LNCAP (cell line): ENCODE measurements around the gene CACNA1I.

Experiments
- TF ChIP-seq, protein P1 (sequence below): fragments of 450-650 bp; IDR thresholded peaks from 2 replicates; pipeline ENCODE4 v1.5.1; 2017; ENCODE audit warnings: mild to moderate bottlenecking

CACNA1I gene

DNA sequence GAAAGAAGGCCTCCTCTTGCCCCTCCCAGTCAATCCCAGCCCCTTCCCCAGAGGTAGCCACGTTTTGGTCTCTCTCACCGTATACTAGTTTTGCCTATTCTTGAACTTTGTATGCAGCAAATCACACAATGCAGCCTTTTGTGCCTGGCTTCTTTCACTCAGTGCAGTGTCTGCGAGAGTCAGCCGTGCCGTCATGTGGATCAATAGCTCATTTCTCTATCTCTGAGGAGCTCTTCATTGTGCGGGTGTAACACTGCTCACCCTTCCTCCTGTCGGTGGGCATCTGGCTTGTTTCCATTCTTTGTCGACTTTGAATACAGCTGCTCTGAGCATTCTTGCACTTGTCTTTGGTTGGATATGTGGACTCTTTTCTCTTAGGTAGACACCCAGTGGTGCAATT lies 146.5 kb downstream of the CACNA1I start:
- TF ChIP-seq, protein P1, sequence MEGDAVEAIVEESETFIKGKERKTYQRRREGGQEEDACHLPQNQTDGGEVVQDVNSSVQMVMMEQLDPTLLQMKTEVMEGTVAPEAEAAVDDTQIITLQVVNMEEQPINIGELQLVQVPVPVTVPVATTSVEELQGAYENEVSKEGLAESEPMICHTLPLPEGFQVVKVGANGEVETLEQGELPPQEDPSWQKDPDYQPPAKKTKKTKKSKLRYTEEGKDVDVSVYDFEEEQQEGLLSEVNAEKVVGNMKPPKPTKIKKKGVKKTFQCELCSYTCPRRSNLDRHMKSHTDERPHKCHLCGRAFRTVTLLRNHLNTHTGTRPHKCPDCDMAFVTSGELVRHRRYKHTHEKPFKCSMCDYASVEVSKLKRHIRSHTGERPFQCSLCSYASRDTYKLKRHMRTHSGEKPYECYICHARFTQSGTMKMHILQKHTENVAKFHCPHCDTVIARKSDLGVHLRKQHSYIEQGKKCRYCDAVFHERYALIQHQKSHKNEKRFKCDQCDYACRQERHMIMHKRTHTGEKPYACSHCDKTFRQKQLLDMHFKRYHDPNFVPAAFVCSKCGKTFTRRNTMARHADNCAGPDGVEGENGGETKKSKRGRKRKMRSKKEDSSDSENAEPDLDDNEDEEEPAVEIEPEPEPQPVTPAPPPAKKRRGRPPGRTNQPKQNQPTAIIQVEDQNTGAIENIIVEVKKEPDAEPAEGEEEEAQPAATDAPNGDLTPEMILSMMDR: no peak

DNA sequence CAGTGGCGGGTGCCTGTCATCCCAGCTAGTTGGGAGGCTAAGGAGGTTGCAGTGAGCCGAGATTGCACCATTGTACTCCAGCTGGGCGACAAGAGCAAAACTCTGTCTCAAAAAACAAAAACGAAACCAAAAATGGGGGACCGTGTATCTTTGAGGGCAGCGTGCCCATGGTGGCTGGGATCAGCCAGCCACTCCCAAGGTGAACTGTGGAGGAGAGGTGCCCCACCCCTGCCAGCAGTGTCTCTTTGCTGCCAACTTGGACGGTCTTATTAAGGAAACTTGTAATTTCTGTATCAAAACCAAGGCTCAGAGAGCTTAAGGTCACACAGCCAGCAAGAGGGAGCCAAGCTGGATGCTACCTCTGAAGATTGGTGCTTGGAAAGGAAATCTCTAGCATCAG lies 147.7 kb downstream of the CACNA1I start:
- TF ChIP-seq, protein P1: no peak

DNA sequence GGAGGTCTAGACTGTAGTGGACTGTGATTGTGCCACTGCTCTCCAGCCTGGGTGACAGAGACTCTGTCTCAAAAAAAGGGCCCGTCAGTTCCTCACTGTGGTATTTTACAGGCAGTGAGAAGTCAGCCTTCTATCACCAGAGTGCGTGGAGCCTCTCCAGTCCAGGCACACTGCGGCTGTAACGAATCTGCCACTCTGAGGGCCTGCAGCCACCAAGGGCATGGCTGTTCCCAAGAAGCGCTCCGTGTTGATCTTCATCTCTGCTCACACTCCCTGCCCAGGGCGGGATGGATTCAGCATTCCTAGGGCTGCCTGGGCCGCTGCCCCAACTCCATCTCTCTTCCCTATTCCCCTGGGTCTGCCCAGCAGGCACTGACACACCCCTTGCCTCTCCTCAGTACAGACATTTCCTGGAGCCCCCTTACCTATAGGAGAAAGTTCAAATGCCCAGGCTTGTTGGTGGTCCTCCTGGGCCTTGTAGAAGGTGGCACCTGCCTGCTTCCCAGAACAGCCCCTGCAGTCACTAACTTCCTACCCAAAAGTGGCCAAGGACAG lies 148.4 kb downstream of the CACNA1I start:
- TF ChIP-seq, protein P1: no peak

DNA sequence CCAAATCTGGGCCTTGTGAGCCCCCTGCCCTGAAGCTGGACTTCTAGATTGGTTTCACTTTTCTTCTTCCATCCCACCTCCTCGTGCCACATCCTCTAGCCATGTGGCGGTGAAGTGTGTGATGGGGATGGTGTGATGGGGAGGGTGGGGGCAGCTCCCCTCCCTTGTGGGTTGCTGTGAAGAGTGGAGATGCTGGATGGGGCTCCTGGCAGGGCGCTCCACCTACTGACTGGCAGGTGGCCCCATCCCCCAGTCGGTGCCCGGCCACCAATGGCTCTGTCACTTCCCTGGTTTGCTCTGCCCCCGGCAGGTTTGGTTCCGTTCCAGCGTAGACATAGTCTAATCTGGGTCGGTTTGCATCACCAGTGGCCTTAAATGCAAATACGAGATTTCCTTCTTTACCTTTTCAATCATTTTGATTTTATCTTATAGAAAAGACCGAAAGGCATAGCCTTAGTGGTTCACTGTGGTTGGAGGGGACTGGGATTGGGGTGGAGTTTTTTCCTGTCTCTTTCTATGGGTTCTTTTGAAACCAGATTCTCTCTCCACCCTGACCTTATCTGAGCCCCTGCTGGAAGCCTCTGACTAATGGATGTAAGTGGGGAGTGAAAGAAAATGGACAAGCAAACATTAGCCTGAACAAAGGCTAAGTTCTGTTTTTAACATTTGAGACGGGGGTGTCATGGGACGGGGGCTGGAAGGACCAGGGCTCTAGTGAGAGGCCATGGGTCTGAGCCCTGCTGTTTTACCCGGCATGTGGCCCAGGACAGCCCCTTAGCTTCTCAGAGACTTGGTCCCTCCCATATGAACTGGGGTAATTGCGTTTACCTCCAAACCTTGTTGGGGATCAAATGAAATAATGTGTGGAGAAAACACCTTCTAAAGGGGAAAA lies 149.3 kb downstream of the CACNA1I start:
- TF ChIP-seq, protein P1: no peak

DNA sequence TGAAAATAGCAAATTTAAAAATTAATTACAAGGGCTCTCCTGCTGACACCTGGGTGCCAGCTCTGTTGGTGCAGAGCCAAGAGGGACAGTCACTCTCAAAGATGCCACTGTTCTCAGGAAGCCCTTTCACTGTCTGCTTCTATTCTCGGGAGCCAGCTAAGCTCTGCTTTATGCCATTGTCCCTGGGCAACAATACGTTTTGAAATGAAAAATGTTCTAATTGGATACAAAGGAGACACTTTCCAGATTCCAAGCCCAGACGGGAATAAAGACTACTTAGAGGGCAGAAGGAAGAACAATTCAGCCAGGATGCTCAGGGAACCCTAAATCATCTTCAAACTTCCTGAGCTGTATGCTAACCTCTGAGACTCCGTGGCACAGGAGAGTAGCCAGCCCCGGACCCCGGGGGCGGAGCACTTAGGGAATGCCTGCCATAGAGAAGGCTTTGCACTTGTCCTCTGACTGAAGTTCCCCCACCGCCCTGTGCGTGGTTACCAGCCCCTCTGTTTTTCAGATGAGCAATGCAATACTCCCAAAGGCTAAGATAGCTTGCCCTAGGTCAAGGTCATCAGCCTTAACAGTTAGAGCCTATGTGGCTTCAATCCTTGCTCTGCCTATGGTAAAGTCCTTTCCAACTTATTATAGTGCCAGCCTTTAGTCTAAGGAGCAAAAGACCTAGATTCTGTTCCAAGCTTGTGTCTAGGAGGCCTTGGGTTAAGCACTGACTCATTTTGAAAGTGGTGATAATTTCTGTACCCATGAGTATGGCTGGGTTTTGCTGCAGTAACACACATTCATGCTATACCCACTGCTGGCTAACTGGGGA lies 150.9 kb downstream of the CACNA1I start:
- TF ChIP-seq, protein P1: no peak

DNA sequence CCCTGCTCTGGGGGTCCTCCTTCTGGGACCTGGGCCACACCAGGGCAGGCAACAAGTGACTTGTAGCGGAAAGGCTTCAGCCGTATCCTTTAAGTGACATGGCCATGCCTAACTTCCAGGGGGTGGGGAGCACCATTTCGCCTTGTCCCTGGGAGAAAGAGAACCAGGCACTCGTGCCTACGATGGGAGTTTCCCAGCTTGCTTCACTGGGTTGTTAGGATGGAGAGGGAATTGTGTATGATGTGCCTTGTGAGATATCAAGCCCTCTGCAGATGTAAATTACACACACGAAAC lies 151.4 kb downstream of the CACNA1I start:
- TF ChIP-seq, protein P1: no peak

DNA sequence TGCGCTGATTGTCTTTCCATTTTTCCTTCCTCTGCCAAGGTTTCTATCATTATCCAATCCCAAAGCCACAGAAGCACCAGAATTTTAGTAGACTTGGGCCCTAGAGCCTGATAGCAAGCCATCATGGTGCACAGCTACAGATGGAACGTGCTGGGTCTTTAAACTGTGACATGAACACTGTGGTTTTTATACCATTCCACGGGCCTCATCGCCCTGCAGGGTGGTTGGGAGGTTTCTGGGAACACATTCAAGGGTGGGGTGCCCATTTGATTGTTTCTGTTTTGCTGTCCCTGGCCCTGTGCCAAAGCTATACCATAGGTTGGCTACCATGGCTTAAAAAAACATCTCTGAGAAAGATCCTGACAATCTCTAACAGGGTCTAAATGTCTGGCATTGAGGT lies 151.9 kb downstream of the CACNA1I start:
- TF ChIP-seq, protein P1: no peak
